ENCODE results near the gene MRPS6. TPM values are rescaled to one million over a fixed set of nuclear protein-coding genes. Genes with fewer than 3 reads are reported as not detected.
A peak's percentile ranks its signal among the peaks of the same experiment; 100 is the strongest.

Gene MRPS6
- total and polyA plus RNA-seq, 2 donors from 2014 or later: 52.3 to 270 TPM

GRCh38 chr21:34152500-34152899 lies 79.1 kb downstream of the MRPS6 start:
- DNase-seq (no peak), FAIRE-seq (no peak)
- Histone ChIP-seq H3K27me3 (ENCODE audit: control insufficient read depth, insufficient read depth, low read length) (no peaks in the 10 kb centered on the region), H3K36me3 (ENCODE audit: control insufficient read depth in 2 of 3, insufficient read depth in 3 of 3, low read length in 3 of 3) (no peaks in the 10 kb centered on the region), H3K9me3 (ENCODE audit: control insufficient read depth in 2 of 3, insufficient read depth in 1 of 3, low read length in 3 of 3) (no peaks in the 10 kb centered on the region), H3K9ac (ENCODE audit: low read length in 3 of 3) (no peak overlapping the region), H3K27ac (ENCODE audit: low read depth in 2 of 2, low read length in 2 of 2) (no peak overlapping the region), H3K4me1 (ENCODE audit: control insufficient read depth in 2 of 3, insufficient read depth in 2 of 3, low read depth in 1 of 3, low read length in 3 of 3) (peaks cover 0 to 10% (median 5%) of the 10 kb centered on the region in 3 donors), H3K4me3 (ENCODE audit: low read length in 3 of 3) (no peak overlapping the region)
- TF ChIP-seq CTCF (IDR thresholded peaks at IDR 0.05; ENCODE audit: borderline replicate concordance, extremely low read depth, insufficient read depth): no peak
- intact Hi-C loops (cut with DNase I): no loop called here

GRCh38 chr21:34154878-34155277 lies 81.5 kb downstream of the MRPS6 start:
- DNase-seq (no peak), FAIRE-seq (no peak)
- H3K9me3 ChIP-seq (ENCODE audit: control insufficient read depth in 2 of 3, insufficient read depth in 1 of 3, low read length in 3 of 3): no peaks in the 10 kb centered on the region
- no peak overlapping the region for H3K27ac ChIP-seq (ENCODE audit: low read depth in 2 of 2, low read length in 2 of 2)
- no peak overlapping the region for H3K4me3 ChIP-seq (ENCODE audit: low read length in 3 of 3)
- no peak overlapping the region for H3K9ac ChIP-seq (ENCODE audit: low read length in 3 of 3)
- H3K27me3 ChIP-seq (ENCODE audit: control insufficient read depth, insufficient read depth, low read length): no peaks in the 10 kb centered on the region
- no peaks in the 10 kb centered on the region for H3K36me3 ChIP-seq (ENCODE audit: control insufficient read depth in 2 of 3, insufficient read depth in 3 of 3, low read length in 3 of 3)
- TF ChIP-seq CTCF (IDR thresholded peaks at IDR 0.05; ENCODE audit: borderline replicate concordance, extremely low read depth, insufficient read depth): no peak
- intact Hi-C loops (cut with DNase I): no loop called here
- no peaks in the 10 kb centered on the region for H3K4me1 ChIP-seq (ENCODE audit: control insufficient read depth in 2 of 3, insufficient read depth in 2 of 3, low read depth in 1 of 3, low read length in 3 of 3)

- no peak for TF ChIP-seq CTCF (IDR thresholded peaks at IDR 0.05; ENCODE audit: borderline replicate concordance, extremely low read depth, insufficient read depth)
- no peak for FAIRE-seq
- Histone ChIP-seq H3K27me3 (ENCODE audit: control insufficient read depth, insufficient read depth, low read length) (no peaks in the 10 kb centered on the region), H3K27ac (ENCODE audit: low read depth in 2 of 2, low read length in 2 of 2) (peak overlapping the region in 1 of 2 donors; percentile 23), H3K4me3 (ENCODE audit: low read length in 3 of 3) (no peak overlapping the region), H3K4me1 (ENCODE audit: control insufficient read depth in 2 of 3, insufficient read depth in 2 of 3, low read depth in 1 of 3, low read length in 3 of 3) (no peaks in the 10 kb centered on the region), H3K36me3 (ENCODE audit: control insufficient read depth in 2 of 3, insufficient read depth in 3 of 3, low read length in 3 of 3) (no peaks in the 10 kb centered on the region), H3K9ac (ENCODE audit: low read length in 3 of 3) (no peak overlapping the region), H3K9me3 (ENCODE audit: control insufficient read depth in 2 of 3, insufficient read depth in 1 of 3, low read length in 3 of 3) (no peaks in the 10 kb centered on the region)
- no peak for DNase-seq
- intact Hi-C loops (cut with DNase I): no loop called here
These were observed 83.6 kb downstream of the MRPS6 start for GRCh38 chr21:34156957-34157356.

- intact Hi-C loops (cut with DNase I): no loop called here
- no peaks in the 10 kb centered on the region for H3K27me3 ChIP-seq (ENCODE audit: control insufficient read depth, insufficient read depth, low read length)
- no peaks in the 10 kb centered on the region for H3K9me3 ChIP-seq (ENCODE audit: control insufficient read depth in 2 of 3, insufficient read depth in 1 of 3, low read length in 3 of 3)
- peak overlapping the region; percentile 3 to 51 for H3K27ac ChIP-seq (ENCODE audit: low read depth in 2 of 2, low read length in 2 of 2)
- DNase-seq (no peak), FAIRE-seq (peak; percentile 30)
- TF ChIP-seq CTCF (IDR thresholded peaks at IDR 0.05; ENCODE audit: borderline replicate concordance, extremely low read depth, insufficient read depth): no peak
- no peaks in the 10 kb centered on the region for H3K4me1 ChIP-seq (ENCODE audit: control insufficient read depth in 2 of 3, insufficient read depth in 2 of 3, low read depth in 1 of 3, low read length in 3 of 3)
- H3K36me3 ChIP-seq (ENCODE audit: control insufficient read depth in 2 of 3, insufficient read depth in 3 of 3, low read length in 3 of 3): no peaks in the 10 kb centered on the region
- no peak overlapping the region for H3K9ac ChIP-seq (ENCODE audit: low read length in 3 of 3)
- H3K4me3 ChIP-seq (ENCODE audit: low read length in 3 of 3): no peak overlapping the region
These were observed 84.1 kb downstream of the MRPS6 start for GRCh38 chr21:34157521-34157920.
